ENCODE measurements around the gene ALPP.

DNA sequence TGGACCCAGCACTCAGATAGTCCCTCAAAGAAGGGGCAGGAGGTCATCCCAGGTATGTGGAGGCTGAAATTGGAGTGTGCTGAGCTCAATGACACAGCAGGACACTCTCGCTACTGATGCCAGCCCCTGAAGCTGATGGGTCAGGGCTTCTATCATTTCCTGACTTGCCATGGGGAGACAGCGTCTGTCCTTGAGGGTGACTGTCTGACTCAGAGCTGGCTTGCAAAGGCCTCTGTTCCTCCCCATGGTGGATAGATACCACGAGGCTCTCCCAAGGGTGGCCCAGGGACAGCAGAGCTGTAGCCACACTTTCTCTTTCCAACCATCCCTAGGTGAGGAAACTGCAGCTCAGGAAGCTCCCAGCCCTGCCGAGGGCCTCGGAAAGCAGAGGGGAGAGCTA lies 38.9 kb downstream of the ALPP start:
- TF ChIP-seq, protein P1, sequence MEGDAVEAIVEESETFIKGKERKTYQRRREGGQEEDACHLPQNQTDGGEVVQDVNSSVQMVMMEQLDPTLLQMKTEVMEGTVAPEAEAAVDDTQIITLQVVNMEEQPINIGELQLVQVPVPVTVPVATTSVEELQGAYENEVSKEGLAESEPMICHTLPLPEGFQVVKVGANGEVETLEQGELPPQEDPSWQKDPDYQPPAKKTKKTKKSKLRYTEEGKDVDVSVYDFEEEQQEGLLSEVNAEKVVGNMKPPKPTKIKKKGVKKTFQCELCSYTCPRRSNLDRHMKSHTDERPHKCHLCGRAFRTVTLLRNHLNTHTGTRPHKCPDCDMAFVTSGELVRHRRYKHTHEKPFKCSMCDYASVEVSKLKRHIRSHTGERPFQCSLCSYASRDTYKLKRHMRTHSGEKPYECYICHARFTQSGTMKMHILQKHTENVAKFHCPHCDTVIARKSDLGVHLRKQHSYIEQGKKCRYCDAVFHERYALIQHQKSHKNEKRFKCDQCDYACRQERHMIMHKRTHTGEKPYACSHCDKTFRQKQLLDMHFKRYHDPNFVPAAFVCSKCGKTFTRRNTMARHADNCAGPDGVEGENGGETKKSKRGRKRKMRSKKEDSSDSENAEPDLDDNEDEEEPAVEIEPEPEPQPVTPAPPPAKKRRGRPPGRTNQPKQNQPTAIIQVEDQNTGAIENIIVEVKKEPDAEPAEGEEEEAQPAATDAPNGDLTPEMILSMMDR (IDR thresholded peaks at IDR 0.05): no peak
- TF ChIP-seq POLR2A (IDR thresholded peaks at IDR 0.05): no peak

Measured in Peyer's patch (tissue), 4 donors.